COLO829 (cell line): ENCODE measurements around the gene CAPN15.
"Not testable (repeated sequence)": the region's sequence is repeated elsewhere in the genome, so short reads cannot be mapped to it uniquely, and the experiment has no call there.

ENCODE experiments used
- DNase-seq: peaks from one replicate; pipeline ENCODE4 v3.0.0; 2012; ENCODE audit warnings: low spot score

CAPN15 gene

DNA sequence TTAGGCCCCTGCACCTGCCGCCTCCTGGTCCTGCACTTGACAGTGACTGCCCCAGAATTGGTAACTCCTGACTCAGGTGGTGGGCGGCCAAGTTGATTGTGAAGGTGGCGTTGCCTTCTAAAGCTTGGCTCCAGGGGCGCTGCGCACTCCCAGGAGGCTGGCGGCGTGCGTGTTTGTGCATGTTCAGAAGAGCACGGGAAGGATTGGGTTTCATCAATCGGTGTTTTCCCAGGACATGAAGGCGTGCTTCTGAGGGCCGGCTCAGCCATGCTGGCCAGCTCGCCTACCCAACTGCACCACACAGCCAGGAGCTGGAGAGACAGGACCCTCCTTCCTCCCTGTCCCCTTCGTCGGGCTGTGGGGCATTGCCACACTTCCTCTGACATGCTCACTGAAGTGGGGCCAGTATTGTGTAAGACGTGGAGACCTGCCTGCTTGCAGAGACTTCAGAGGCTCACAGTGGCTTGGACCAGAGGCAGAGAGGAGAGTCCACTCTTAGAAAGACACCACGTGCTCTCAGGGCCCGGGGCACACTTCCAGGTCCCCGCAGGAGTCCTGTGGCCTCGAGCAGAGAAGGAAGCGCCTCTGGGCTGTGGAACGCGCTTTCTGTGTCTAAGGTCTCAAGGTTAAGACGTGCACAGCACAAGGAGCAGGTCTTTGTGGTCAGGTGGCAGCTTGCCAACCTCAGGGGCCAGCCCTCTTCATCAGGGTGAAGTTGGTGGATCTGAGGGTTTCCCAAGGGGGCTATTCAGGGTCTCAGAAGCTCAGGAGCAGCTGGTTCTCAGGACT is 65.2 kb downstream of the CAPN15 start:
- DNase-seq: no peak

DNA sequence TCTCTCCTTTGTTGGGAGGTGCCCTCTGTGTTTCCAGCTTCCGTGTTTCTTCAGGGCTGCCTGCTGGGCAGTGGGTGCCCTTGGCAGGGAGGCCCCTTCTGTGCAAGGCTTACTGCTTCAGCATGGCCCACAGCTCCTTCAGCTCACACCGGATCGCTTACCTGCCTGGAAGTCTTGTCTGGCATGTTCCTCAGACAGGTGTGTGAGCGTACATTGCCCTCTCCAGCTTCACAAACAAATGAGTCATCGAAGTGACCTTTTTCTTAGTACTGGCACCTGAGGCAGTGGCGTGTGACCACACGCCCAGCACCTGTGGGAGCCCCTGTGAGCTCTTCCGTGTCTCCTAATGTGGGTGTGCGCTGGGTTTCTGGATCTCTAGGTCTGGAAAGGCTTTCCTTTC is 65.9 kb downstream of the CAPN15 start:
- no peak for DNase-seq

DNA sequence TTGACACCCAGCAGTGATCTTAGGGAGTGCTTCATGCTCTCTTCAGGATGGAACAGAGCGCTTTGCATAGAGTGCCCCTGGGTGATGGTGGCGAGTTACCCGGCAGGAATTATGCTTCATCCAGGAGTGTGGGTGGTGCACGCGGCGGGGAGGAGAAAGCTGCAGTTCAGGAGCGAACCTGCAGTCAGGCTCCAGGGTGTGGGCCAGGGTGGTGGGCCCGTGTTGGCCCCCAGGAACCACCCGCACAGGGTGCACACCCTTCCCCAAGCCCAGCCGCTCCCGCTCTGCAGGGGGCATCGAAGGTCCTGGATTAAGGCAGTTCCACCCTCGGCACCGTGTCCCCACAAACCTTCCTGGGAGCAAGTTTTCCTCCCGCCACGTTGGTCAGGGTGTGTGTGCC is 66.3 kb downstream of the CAPN15 start:
- no peak for DNase-seq

DNA sequence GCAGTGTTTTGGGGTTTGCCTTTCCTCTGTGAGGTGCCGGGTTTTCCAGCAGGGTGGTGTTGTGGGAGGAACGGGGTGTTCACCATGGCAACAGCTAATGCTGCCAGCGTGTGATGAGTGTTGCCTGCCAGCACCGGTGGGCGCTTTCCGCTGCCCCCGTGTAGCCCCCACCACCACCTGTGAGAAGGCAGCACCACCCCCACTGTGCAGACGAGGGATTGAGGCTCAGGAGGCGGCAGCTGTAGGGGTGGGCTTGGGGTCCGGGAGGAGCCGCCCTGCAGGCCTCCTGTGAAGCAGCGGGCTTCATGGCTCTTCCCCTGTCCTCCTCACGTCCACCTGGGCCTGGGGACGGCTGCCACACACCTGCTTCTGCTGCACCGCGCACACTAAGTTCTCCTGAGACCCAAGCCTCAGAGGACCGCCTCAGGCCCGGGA is 67.6 kb downstream of the CAPN15 start:
- DNase-seq: no peak

DNA sequence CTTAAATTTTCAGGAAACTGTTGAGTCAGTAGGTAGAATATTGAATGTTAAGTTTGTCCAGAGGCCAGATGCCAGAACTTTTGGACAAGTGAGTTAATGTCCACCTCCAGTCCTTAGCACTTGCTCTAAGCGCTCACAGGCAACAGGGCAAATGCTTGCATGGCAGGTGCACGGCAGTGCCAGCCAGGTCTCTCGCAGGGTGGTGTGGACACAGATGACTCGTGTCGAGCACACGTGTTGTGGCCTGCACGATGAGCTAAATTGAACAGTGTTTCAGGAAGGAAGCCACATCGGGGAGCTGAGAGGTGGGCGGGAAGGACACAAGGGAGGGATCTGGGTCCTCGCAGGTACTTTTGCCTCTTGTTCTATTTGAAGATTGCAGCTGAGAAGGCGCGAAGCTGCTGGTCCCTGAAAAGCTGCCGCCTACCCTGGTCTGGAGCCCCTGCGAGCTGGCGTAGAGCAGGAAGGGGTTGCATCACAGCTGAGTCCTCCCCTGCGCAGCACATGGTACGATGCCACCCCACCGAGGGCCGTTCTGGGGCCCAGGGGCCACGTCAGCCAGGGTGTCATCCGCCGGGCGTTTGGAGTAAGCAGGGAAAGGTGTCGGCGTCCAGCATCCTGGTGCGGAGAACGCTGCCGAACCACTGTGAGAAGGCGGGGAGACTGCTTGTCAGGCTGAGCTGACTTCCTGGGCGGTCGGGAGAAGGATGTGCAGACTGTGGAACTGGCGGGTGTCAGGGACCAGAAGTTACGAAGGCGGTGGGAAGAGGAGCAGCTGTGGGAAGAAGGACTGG is 68.6 kb downstream of the CAPN15 start:
- no peak for DNase-seq

DNA sequence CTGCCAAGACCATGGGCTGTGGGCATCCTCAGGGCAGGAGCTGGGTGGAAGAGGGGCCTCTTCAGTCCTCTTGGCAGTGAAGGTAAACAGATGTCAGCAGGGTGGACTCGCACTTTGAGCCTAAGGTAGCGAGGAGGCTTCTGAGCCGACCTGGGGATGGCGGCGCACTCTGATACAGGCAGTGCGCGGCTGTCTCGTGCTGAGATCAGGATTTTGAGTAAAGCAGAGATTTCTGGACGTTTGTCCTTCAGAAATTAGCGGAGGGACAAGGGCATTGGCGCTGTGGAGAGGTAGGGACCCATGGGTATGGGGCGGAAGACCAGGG is 69.2 kb downstream of the CAPN15 start:
- DNase-seq: no peak

DNA sequence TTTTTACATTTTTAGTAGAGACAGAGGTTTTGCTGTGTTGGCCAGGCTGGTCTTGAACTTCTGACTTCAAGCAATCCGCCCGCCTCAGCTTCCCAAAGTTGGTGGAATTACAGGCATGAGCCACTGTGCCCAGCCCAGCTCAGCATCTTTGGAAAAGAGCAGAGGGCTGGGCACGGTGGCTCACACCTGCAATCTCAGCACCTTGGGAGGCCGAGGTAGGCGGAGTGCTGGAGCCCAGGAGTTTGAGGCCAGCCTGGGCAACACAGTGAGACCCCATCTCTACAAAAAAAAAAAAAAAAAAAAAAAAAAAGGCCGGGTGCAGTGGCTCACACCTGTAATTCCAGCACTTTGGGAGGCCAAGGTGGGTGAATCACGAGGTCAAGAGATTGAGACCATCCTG is 70.1 kb downstream of the CAPN15 start:
- DNase-seq: not testable (repeated sequence)

DNA sequence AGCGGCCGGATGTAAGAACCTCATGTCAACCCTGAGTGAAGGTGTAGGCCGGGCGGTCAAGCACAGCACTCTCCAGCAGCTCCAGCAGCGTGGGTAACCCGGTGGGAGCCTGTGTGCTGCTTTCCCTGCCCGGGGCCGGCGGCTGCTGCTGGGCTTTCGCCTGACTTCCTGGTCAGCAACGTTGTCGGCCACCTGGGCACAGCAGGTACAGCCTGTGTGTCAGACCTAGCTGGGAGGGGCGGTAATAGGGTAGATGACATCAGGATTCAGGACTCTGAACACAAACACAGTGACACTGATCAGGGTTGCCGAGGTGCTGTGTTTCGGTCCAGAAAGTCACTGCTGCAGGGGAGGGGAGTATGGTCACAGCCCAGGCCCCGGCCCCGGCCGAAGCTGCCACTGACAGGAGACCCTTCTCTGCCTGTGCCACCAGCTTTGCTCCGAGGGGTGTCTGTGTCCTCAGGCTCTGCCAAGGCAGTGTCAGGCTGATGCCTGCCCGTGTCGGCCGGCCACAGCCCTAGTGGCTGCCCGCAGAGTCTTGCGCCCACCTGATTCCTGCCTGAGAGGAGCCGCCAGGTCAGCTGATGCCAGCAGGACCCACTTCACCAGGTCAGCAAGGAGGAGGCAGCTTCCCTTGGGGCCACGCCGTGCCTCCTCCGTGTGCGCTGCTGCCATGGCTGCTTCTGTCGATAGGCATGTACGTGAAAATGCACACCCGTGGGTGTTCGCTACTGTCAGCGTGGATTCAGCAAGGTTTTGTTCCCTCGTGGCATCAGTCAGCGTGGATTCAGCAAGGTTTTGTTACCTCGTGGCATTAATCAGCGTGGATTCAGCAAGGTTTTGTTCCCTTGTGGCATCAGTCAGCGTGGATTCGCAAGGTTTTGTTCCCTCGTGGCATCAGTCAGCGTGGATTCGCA is 71.6 kb downstream of the CAPN15 start:
- DNase-seq: no peak

DNA sequence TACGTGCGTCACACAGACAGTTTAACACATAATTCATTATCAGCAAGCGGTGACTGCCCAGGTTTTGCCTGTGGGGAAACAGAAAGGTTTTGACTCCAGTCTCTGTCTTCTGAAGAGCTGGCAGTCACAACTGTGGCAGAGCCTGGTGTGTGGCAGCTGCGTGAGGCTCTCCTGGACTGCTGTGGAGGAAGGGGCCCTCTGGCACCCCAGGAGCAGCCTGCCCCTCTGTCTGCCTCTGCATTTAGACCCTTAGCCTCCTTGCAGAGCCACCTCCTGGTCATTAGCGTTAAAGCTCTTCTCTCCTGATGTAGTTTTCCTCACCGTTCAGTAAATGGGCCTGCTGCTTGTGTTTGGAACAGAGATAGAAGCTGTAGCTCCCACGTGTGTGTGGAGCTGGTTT is 73.3 kb downstream of the CAPN15 start:
- no peak for DNase-seq

DNA sequence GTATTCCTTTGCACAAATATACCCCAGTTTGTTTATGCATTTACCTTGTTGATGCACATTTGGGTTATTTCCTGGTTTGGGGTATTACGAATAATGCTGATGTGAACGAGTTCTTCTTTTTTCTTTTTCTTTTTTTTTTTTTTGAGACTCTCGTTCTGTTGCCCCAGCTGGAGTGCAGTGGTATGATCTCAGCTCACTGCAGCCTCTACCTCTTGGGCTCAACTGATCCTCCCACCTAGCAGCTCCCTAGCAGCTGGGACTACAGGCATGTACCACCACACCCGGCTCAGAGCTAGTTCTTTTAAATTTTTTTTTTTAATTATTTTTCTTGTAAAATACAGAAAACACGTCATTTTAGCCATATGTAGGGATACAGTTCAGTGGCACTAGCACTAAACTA is 76.4 kb downstream of the CAPN15 start:
- no peak for DNase-seq
